NCI-H2081 (cell line): ENCODE results near the gene BICRA.
"Not testable (repeated sequence)": the region's sequence is repeated elsewhere in the genome, so short reads cannot be mapped to it uniquely, and the experiment has no call there.

Experiments
- DNase-seq, 2 experiments: peaks; one replicate each; lab custom pipeline; 2025; lab: John Stamatoyannopoulos, UW

BICRA gene

DNA sequence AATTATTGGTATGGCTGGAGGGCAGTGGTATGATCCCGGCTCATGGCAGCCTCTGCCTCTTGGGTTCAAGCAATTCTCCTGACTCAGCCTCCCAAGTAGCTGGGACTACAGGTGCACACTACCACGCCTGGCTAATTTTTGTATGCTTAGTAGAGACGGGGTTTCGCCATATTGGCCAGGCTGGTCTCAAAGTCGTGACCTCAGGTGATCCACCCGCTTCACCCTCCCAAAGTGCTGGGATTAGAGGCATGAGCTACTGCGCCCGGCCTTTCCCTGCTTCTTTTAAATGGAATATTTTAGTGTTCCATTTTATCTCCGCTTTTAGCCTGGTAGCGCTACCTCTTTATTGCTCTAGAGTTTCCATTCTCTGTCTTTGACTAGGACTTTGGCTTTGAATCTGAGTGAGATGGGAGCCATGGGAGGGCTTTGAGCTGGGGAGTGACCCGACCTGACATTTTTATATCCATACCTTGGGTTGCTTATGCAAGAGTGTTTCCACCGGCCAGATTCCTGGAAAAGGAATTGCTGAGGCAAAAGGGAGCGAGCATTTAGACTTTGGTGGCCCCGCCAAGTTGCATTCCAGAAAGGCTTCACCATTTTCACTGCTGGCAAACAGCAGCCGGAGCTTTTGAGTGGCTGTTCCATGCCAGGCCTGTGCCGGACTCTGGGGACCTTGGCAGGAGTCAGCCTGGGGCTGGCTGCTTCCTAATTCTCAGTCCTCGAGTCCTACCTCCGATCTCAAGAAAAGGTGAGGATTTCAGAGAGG lies 22.9 kb downstream of the BICRA start:
- no peak for DNase-seq

DNA sequence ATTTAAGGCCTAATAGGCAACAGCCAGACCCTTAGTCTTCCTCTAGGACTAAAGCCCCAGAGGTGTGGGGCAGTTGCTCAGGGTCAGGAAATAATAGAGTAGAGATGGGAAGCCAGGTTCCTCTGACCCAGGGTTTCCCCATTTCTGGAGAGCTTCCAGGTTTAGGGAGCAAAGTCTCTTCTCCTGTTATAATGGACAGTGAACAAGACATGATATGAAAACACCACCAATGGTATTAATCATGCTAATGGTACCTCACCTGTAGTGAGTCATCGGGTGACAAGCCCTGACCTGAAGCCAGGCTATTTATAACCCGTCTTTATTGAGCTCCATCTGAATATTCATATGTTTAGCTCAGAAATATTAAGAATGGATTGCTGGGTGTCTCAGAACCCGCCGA lies 24.6 kb downstream of the BICRA start:
- DNase-seq, result no peak

- no peak for DNase-seq
Observed at GRCh38 chr19:47633996-47634395, 25.1 kb downstream of the BICRA start.

DNA sequence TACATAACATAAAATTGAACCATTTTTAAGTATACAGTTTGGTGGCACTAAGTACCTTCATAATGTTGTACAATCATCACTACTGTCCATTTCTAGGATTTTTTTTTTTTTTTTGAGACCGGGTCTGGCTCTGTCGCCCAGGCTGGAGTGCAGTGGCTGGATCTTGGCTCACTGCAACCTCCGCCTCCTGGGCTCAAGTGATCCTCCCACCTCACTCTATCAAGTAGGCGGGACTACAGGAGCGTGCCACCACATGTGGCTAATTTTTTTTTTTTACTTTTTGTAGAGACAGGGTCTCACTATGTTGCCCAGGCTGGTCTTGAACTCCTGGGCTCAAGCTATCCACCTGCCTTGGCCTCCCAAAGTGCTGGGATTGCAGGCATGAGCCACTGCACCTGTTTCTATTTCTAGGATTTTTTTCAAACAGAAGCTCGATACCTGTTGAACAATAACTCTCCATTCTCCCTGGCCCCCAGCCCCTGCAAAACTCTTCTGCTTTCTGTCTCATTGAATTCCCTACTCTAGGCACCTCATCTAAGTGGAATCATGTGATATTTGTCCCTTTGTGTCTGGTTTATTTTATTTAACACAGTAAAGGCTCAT lies 26.3 kb downstream of the BICRA start:
- DNase-seq, result not testable (repeated sequence)

DNA sequence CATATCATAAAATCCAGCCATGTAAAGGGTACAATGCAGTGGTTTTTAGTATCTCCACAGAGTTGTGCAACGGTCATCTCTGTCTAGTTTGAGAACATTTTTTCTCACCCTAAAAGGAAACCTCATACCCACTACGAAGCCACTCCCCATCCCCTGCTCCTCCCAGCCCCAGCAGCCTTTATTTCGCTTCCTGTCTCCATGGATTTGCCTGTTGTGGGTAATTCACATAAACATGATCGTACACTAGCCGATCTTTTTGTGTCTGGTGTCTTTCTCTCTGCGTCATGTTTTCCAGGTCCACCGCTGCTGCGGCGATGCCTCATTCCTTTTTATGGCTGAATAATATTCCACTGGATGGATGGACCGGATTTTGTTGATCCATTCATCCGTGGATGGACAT lies 28.6 kb downstream of the BICRA start:
- no peak for DNase-seq

DNA sequence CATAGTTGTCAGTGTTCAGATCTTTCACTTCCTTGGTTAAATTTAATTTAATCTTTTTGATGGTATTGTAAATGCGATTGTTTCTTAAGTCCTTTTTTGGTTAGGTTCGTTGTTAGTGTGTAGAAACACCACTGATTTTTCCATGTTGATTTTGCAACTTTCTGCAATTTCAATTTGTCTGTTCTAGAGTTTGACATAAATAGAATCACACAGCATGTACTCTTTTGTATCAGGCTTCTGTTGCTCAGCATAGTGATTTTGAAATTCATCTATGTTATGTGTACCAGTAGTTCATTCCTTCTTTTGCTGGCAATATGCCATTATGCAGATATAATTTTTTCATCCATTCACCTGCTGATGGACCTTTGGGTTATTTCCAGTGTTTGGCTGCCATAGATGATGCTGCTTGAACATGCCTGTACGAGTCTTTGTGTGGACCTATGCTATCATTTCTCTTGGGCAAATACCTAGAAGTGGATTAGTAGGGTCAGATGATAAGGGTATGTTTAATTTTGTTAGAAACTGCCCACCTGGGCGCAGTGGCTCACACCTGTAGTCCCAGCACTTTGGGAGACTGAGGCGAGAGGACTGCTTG lies 33.1 kb downstream of the BICRA start:
- no peak for DNase-seq

GRCh38 chr19:47643281-47643680 lies 34.3 kb downstream of the BICRA start:
- no peak for DNase-seq

DNA sequence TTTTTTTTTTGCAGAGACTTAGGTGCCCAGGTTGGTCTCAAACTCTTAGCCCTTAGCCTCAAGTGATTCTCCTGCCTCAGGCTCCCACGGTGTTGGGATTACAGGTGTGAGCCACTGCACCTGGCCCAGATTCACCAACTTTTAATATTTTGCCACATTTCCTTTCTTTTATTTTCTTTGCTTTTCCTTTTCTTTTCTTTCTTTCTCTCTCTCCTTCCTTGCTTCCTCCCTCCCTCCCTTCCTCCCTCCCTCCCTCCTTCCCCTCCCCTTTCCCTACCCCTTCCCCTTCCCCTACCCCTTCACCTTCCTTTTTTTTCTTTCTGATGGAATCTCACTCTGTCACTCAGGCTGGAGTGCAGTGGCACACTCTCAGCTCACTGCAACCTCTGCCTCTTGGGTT lies 35.3 kb downstream of the BICRA start:
- no peak for DNase-seq

DNA sequence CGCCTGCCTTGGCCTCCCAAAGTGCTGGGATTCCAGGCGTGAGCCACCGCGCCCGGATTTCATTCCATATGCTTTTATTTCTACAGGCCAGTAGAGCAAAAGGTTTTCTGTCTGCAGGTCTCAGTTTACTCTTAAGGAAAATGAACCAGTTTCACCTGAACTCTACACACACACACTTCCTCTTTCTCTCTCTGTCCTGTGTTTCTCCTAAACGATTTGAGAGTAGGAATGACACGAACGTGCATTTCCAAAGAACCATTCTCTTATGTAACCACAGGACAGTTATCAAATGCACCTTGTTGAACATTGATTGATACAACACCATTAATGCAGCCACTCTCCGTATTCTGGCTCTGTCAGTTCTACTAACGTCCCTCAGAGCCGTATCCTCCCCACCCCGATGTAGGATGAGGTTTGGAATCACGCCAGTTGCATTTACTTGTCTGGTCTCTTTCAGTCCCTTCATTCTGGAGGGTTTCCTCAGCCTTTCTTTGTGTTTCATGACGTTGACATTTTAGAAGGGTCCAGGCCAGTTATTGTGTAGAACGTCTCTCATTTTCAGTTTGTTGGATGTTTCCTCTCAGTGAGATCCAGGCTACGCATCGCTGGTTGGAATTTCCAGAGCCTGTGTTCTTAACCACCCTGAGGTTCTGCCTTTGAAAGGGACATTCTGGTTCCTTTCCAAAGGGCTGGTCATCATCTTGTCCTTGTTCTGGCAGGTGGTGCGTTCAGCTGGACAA lies 36.0 kb downstream of the BICRA start:
- DNase-seq, result no peak

DNA sequence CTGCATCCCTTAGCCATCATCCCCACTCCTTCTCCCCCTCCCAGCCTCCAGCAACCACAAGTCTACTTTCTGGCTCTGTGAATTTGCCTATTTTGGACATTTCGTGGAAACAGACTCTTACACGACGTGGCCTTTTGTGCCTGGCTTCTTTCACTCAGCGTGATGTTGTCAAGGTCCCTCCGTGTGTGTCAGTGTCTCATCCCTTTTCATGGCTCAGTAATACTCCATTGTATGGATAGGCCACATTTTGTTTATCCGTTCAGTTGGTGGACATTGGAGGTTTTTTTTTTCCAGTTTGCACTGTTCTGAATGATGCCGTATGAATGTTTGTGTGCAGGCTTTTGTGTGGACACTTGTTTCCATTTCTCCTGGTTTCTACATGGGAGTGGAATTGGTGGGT lies 38.0 kb downstream of the BICRA start:
- no peak for DNase-seq

DNA sequence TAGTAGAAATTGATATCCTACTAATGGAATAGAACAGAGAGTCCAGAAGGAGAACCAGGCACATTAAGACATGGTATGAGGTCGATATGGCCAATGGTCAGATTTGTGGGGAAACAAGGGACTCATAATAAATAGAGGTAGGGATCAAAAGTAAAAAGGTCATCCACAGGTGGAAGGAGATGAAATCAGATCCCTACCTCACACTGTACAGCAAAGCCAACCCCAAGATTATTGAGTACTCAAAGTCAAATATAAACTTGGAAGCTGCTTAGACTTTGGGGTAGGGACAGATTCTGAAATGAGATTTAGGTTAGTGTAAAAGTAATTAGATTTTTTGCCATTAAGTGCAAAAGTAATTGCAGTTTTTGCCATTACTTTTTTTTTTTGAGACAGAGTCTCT lies 40.7 kb downstream of the BICRA start:
- no peak for DNase-seq

DNA sequence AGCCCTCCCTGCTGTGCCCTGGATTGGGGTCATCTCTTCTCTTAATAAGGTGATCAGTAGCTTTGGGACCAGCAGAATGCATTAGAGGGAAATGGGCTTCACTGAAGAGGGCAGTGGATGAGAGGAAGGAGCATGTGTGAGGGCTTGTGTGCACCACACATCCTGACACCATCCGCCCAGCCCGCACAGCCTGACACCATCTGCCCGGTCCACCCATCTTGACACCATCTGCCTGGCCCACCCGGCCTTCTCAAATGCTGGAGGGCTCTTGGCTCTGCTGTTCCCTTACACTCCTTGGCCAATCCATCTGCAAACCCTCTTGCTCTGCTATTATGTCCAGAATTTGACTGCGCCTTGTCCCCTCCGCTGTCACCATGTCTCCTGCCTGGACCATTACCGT lies 41.8 kb downstream of the BICRA start:
- DNase-seq, result no peak

DNA sequence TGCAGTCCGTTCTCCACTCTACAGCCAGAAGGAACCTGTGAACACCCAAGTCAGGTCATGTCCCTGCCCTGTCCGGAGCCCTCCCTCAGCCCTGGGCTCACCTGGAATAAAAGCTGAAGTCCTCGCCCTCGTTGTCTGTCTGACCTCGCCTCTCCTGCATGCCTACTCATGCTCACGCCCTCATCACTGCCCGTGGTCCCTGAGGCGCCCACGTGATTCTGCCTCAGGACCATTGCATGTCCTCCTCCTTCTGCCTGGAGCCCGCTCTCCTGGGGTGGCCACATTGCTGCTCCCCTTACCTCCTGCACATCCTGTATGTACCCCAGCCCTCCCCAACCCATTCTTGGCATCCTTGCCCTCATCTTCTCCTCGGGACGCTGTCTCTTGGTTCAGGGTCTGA lies 42.2 kb downstream of the BICRA start:
- no peak for DNase-seq

GRCh38 chr19:47651691-47652090 lies 42.8 kb downstream of the BICRA start:
- no peak for DNase-seq

- no peak for DNase-seq
Observed at GRCh38 chr19:47652285-47652684, 43.4 kb downstream of the BICRA start.

GRCh38 chr19:47653856-47654255 lies 44.9 kb downstream of the BICRA start:
- no peak for DNase-seq

GRCh38 chr19:47657719-47658118 lies 48.8 kb downstream of the BICRA start:
- no peak for DNase-seq

DNA sequence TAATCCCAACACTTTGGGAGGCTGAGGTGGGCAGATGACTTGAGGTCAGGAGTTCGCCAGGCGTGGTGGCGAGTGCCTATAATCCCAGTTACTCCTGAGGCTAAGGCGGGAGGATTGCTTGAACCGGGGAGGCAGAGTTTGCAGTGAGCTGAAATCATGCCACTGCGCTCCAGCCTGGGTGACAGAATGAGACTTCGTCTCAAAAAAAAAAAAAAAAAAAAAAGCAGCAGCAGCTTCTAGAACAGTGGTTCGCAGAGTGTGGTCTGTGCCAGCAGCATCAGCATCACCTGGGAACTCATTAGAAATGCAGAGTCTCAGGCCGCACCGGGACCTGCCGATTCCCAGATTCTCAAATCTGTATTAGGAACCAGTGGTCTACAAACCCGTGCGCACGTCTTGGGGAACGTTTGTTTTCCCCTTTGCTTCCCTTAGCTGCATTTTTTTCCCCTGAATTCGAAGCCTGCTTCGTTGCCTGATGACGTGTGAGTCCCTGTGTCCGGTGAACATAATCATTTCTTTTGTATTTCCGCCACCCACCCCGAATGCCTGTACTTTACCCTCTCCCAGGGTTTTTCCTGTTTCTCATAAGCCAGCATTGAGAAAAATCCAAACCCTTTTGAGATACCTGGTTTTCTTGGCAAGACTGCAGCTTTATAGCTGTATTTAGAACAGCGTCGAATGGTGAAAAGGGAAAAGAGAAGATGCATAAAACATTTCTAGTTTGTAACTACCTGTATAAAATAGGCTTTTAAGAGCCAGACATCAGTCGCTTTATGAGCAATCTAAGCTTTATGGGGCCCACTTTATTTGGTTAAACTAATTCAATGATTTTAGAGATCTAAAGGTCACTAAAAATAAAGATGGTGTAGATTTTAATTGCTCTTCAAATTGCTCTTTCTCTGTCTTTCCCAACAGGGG lies 49.8 kb downstream of the BICRA start:
- DNase-seq, result no peak

GRCh38 chr19:47660435-47660832 lies 51.5 kb downstream of the BICRA start:
- DNase-seq, result no peak

GRCh38 chr19:47661161-47661560 lies 52.2 kb downstream of the BICRA start:
- no peak for DNase-seq

DNA sequence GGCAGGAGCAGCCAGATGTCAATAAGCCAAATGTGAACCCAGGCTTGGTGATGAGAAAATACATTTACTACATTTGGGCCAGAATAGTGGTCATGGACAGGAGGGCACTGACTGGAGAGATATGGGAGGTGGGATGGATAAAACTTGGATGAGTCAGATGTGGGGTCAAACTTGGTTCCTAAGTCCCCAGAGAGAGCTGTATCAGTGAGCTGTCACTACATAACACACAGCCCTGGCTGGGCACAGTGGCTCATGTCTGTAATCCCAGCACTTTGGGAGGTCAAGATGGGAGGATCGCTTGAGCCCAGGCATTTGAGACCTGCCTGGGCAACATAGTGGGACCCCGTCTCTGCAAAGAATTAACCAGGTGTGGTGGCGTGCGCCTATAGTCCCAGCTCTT lies 52.7 kb downstream of the BICRA start:
- no peak for DNase-seq

DNA sequence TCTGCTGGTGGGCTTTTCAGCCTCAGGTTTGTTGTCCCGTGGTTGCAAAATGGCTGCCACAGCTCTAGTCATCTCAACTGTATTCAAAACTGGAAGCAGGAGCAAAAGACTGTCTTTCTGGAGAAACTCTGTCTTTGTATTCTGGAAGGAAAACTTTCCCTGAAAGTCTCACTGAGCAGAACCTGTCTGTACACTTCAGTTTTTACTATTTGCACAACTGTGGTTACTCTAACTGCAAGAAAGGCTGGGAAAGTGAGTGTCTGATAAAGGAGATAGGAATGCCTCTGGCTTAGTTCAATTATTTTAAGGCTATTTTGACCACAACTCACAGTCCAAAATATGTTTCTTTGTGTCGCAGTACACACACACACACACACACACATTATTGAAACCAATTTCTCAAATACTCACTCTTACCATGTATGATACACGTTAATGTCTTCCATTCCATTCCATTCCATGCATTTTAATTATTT lies 54.5 kb downstream of the BICRA start:
- DNase-seq, result no peak
